Epithelial cell of esophagus (primary cell): ENCODE data around the gene C1orf56.

Source experiments
- DNase-seq: peaks from one replicate; pipeline ENCODE4 v3.0.0; 2010; ENCODE audit warnings: low read depth
- H3K4me3 ChIP-seq: 2 replicates; pipeline ENCODE4 v1.5.1; 2011; ENCODE audit warnings: mild to moderate bottlenecking, low read length, control low read depth
- CTCF ChIP-seq: IDR thresholded peaks from 2 replicates; pipeline ENCODE4 v1.5.1; 2011; ENCODE audit warnings: low read depth, mild to moderate bottlenecking, low read length, control low read depth, inconsistent platforms; ENCODE audit not compliant: insufficient read depth; ENCODE audit errors: missing control alignments

C1orf56 gene

GRCh38 chr1:151009206-151009587 lies 38.4 kb upstream of the C1orf56 start:
- peak overlapping the region; percentile 95 for H3K4me3 ChIP-seq
- DNase-seq = peak; percentile 16

GRCh38 chr1:151009674-151010345 lies 37.7 kb upstream of the C1orf56 start:
- TF ChIP-seq CTCF = no peak

More at GRCh38 chr1:151009206-151009587, 38.4 kb upstream of the C1orf56 start:
- TF ChIP-seq CTCF = no peak

GRCh38 chr1:151010346-151010726 lies 37.2 kb upstream of the C1orf56 start:
- no peak for TF ChIP-seq CTCF
- no peak overlapping the region for H3K4me3 ChIP-seq
- DNase-seq = no peak

More at GRCh38 chr1:151009674-151010345, 37.7 kb upstream of the C1orf56 start:
- peak overlapping the region; percentile 95 for H3K4me3 ChIP-seq
- no peak for DNase-seq

- H3K4me3 ChIP-seq = no peak overlapping the region
- TF ChIP-seq CTCF = no peak
- no peak for DNase-seq
These were observed 36.2 kb upstream of the C1orf56 start for GRCh38 chr1:151011154-151011850.

GRCh38 chr1:151012684-151013471 lies 34.7 kb upstream of the C1orf56 start:
- no peak for TF ChIP-seq CTCF
- DNase-seq = no peak

GRCh38 chr1:151013518-151013917 lies 34.0 kb upstream of the C1orf56 start:
- no peak for DNase-seq
- no peak overlapping the region for H3K4me3 ChIP-seq
- no peak for TF ChIP-seq CTCF

More at GRCh38 chr1:151012684-151013471, 34.7 kb upstream of the C1orf56 start:
- no peak overlapping the region for H3K4me3 ChIP-seq
